ENCODE results near the gene SMPDL3B. TPM values are rescaled to one million over a fixed set of nuclear protein-coding genes. Genes with fewer than 3 reads are reported as not detected.

SMPDL3B gene
- total RNA-seq, 2 experiments from 2014 or later = 0.36 to 0.46 TPM

DNA sequence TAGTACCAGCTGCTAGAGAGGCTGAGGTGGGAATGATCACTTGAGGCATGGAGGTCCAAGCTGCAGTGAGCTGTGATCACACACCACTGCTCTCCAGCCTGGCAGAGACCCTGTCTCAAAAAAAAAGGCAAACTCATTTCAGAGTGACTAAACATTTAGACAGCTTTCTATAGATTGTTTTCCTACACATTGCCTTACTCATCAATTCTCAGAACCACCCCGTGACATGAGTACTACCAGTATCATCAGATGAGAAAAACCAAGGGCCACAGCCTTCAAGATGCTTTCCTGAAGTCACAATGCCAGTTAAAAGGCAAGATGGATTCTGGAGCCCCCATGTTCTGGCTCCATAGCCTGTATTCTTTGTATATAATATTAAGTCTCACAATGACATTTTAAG lies 22.4 kb upstream of the SMPDL3B start:
- POLR2A ChIA-PET = interaction anchor here (0.7 to 1.4 kb wide), 4 partner anchors 32 to 595 kb away, joined by 3 to 4 read pairs (median 4); partner anchors contain the start of gene THEMIS2
- DNase-seq = peak; percentile 46

DNA sequence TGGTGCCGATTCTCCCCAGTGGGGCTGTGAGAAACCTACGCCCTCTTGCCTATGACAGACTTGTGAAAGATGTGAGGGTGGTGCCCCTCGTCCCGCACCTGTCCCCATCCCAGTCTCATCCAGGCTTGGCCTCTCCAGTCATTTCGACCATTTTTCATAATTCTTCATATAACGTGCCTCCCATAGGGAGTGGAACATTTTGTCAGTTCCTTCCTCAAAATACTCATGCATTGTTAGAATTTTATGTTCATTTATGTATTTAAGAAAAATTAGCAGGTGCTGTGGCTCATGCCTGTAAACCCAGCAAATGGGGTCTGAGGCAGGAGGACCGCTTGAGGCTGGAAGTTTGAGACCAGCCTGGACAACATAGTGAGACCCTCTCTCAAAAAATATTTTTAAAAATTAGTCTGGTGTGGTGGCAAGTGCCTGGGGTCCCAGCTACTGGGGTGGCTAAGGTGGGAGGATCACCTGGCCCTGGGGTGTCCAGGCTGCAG lies 19.7 kb upstream of the SMPDL3B start:
- Mint-ChIP-seq H3K36me3 (peaks cover 24% of the 10 kb centered on the region), H3K4me1 (ENCODE audit: low read depth) (peaks cover 19% of the 10 kb centered on the region), H3K27me3 (no peaks in the 10 kb centered on the region), H3K4me3 (peak overlapping the region; percentile 100), H3K27ac (peak overlapping the region; percentile 99), H3K9me3 (peaks cover 7% of the 10 kb centered on the region)
- CTCF ChIA-PET = no interaction called here
- no peak for DNase-seq
- POLR2A ChIA-PET = no interaction called here
- intact Hi-C loops (cut with micrococcal nuclease) = no loop called here

More for the DNA sequence above, 22.4 kb upstream of the SMPDL3B start:
- intact Hi-C loops (cut with micrococcal nuclease) = loop anchor here (1.0 to 2.0 kb wide), 3 partner anchors 21 to 288 kb away; partner anchors contain the start of gene STX12
- Mint-ChIP-seq H3K4me1 (ENCODE audit: low read depth) (peaks cover 21% of the 10 kb centered on the region), H3K36me3 (peaks cover 36% of the 10 kb centered on the region), H3K4me3 (peak overlapping the region; percentile 52), H3K27ac (peak overlapping the region; percentile 93), H3K27me3 (no peaks in the 10 kb centered on the region), H3K9me3 (peaks cover 7% of the 10 kb centered on the region)
- CTCF ChIA-PET = interaction anchor here (0.7 to 1.2 kb wide), 2 partner anchors 28 to 914 kb away, joined by 3 read pairs; no protein-coding TSS in a partner anchor

DNA sequence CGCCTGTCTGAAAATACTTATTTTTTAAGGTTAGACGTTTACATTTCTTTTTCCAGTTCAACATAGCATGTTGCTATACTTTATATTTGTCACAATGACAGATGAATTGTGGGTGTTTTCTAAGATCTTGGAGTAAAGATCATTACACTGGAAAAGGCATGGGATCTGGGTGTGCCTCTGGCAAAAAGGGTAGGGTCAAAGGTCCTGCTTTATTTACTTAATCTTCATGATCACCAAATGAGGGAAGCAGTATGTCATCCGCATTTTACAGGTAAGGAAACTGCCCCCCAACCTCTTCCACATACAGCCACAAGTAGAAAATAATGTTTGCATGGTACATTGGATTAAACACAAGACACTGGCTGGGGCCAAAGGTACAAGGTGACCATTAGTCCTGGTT lies 12.5 kb upstream of the SMPDL3B start:
- H3K27ac Mint-ChIP-seq = no peak overlapping the region
- H3K4me3 Mint-ChIP-seq = no peak overlapping the region
- intact Hi-C loops (cut with micrococcal nuclease) = no loop called here
- no peaks in the 10 kb centered on the region for H3K9me3 Mint-ChIP-seq
- ChIA-PET CTCF (no interaction called here), POLR2A (no interaction called here)
- H3K36me3 Mint-ChIP-seq = no peaks in the 10 kb centered on the region
- no peak for DNase-seq
- H3K4me1 Mint-ChIP-seq (ENCODE audit: low read depth) = no peaks in the 10 kb centered on the region
- no peaks in the 10 kb centered on the region for H3K27me3 Mint-ChIP-seq

DNA sequence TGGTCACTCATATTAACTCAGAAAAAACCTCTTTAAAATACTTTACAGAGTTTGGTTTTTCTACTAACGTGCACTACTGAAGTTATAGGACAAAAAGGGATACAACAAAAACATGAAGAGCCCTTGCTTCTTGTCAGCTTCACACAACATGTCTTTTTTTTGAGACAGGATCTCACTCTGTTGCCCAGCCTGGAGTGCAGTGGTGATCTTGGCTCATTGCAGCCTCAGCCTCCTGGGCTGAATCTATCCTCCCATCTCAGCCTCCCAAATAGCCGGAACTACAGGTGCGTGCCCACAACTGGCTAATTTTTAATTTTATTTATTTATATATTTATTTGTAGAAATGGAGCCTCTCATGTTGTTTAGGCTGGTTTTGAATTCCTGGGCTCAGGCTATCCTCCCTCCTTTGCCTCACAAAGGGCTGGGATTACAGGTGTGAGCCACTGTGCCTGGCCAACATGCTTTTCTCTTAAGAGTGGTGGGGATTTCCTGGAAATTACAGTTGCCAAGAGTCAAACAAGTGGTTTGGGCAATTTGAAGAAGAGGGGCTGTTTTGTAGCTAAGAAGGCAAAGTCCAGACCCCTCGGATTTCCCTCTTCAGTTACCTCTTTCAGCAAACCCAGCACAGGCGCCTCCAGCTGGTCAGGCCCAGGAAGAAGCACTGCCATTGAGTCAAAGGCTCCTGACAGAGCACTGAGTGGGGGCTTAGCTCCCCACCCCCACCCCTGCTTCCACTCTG lies 6.4 kb upstream of the SMPDL3B start:
- no peaks in the 10 kb centered on the region for H3K9me3 Mint-ChIP-seq
- H3K36me3 Mint-ChIP-seq = no peaks in the 10 kb centered on the region
- H3K27me3 Mint-ChIP-seq = peaks cover 3% of the 10 kb centered on the region
- H3K4me3 Mint-ChIP-seq = no peak overlapping the region
- POLR2A ChIA-PET = no interaction called here
- no peaks in the 10 kb centered on the region for H3K4me1 Mint-ChIP-seq (ENCODE audit: low read depth)
- DNase-seq = no peak
- CTCF ChIA-PET = interaction anchor here (1.1 kb wide), 1 partner anchor 71 kb away, joined by 5 read pairs; no protein-coding TSS in a partner anchor
- H3K27ac Mint-ChIP-seq = no peak overlapping the region
- intact Hi-C loops (cut with micrococcal nuclease) = no loop called here

DNA sequence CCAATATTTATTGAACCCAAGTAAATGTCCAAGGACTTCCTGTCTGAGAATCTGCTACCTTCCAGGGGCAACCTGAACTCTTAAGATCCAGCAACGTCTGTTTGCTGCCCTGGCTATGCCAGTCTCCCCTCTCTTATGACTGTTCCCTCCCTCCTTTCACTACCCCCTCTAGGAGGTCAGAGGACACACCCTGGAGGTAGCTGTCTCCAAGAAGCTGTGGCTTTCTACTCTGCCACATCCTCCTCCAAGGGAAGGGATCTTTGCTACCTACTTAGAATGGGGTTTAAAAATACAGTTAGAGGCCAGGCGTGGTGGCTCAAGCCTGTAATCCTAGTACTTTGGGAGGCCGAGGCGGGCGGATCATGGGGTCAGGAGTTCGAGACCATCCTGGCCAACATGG lies 3.6 kb upstream of the SMPDL3B start:
- intact Hi-C loops (cut with micrococcal nuclease) = no loop called here
- H3K27ac Mint-ChIP-seq = no peak overlapping the region
- no peaks in the 10 kb centered on the region for H3K36me3 Mint-ChIP-seq
- peaks cover 4% of the 10 kb centered on the region for H3K4me1 Mint-ChIP-seq (ENCODE audit: low read depth)
- H3K27me3 Mint-ChIP-seq = peaks cover 12% of the 10 kb centered on the region
- DNase-seq = no peak
- ChIA-PET CTCF (interaction anchor here (3.0 kb wide), 1 partner anchor 10 kb away, joined by 12 read pairs; no protein-coding TSS in a partner anchor), POLR2A (no interaction called here)
- H3K9me3 Mint-ChIP-seq = no peaks in the 10 kb centered on the region
- no peak overlapping the region for H3K4me3 Mint-ChIP-seq

DNA sequence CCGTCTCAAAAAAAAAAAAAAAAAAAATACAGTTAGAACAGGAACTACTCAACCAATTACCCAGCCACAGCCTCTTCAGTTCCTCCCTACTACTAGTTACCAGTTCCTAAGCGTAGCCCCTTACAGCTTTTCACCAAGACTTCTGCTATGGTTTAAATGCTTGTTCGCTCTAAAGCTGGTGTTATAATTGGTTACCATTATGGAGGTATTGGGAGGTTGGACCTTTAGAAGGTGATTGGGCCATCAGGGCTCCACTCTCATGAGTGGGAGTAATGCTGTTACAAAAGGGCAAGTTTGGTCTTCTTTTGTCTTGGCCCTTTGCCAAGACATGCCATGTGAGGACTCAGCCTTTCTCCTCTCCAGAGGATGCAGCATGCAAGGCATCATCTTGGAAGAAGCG lies 3.0 kb upstream of the SMPDL3B start:
- POLR2A ChIA-PET = no interaction called here
- intact Hi-C loops (cut with micrococcal nuclease) = no loop called here

DNA sequence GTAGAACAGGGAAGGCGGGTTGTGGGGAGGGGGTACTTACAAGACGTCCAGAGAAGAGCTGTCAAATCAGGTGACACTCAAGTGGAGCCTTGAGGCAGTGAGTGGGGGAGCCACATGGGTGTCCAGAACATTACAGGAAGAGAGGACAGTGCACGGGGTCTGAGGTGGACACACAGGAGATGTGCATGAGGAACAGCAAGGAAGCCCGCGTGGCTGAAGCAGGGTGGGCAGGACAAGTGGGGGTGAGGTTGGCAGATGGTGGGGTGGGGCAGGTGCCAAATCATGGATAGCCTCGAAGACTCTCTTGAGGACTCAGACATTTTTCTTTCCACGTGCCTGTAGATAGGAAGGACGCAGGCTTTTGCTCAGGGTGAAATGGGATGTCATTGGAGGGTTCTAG lies 921 bp downstream of the SMPDL3B start:
- DNase-seq = no peak
- POLR2A ChIA-PET = no interaction called here
- Mint-ChIP-seq H3K27me3 (peaks cover 12% of the 10 kb centered on the region), H3K9me3 (no peaks in the 10 kb centered on the region), H3K27ac (no peak overlapping the region), H3K36me3 (no peaks in the 10 kb centered on the region), H3K4me3 (no peak overlapping the region), H3K4me1 (ENCODE audit: low read depth) (peaks cover 12% of the 10 kb centered on the region)
- CTCF ChIA-PET = interaction anchor here (0.7 to 1.1 kb wide), 3 partner anchors 12 to 1400 kb away, joined by 3 to 4 read pairs (median 3); no protein-coding TSS in a partner anchor
- intact Hi-C loops (cut with micrococcal nuclease) = no loop called here

More for the DNA sequence above, 3.0 kb upstream of the SMPDL3B start:
- no peak overlapping the region for H3K27ac Mint-ChIP-seq
- H3K9me3 Mint-ChIP-seq = no peaks in the 10 kb centered on the region
- H3K4me3 Mint-ChIP-seq = no peak overlapping the region
- CTCF ChIA-PET = interaction anchor here (3.0 kb wide), 1 partner anchor 9 kb away, joined by 12 read pairs; no protein-coding TSS in a partner anchor
- no peak for DNase-seq
- peaks cover 4% of the 10 kb centered on the region for H3K4me1 Mint-ChIP-seq (ENCODE audit: low read depth)
- no peaks in the 10 kb centered on the region for H3K36me3 Mint-ChIP-seq
- peaks cover 12% of the 10 kb centered on the region for H3K27me3 Mint-ChIP-seq

DNA sequence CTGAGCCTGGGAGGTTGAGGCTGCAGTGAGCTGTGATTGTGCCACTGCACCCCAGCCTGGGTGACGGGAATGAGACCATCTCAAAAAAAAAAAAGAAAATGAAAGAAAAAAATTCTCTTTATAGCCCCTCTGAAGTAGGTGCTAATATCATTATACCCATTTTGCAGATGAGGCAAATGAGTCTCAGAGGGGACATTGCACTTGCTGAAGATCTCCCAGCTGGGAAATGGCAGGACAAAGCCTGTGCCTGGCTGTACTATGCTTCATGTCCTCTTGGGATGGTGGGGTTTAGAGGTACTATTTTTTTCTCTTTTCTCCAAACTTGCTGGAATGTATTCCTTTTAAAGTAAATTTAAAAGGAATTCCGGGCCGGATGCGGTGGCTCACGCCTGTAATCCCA lies 1.6 kb downstream of the SMPDL3B start:
- DNase-seq = no peak
- CTCF ChIA-PET = interaction anchor here (0.7 kb wide), 1 partner anchor 1401 kb away, joined by 3 read pairs; no protein-coding TSS in a partner anchor
- Mint-ChIP-seq H3K27me3 (peaks cover 12% of the 10 kb centered on the region), H3K27ac (no peak overlapping the region), H3K9me3 (no peaks in the 10 kb centered on the region), H3K4me1 (ENCODE audit: low read depth) (peaks cover 13% of the 10 kb centered on the region), H3K36me3 (no peaks in the 10 kb centered on the region), H3K4me3 (no peak overlapping the region)
- intact Hi-C loops (cut with micrococcal nuclease) = no loop called here
- POLR2A ChIA-PET = no interaction called here

DNA sequence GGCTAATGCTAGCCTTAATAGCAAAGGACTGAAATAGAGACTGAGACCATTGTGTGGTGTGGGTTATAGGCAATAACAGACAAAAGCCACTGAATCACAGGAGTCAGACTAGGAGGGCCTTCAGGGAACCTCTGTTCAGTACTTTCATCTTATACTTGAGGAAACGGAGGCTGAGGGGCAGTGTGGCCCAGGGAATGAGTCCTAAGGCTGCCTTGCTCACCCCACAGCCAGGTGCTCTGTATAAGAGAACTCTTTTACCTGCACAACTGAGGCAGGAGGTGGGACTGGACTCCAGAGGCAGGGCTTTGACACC lies 2.7 kb downstream of the SMPDL3B start:
- Mint-ChIP-seq H3K27ac (no peak overlapping the region), H3K9me3 (no peaks in the 10 kb centered on the region), H3K27me3 (peaks cover 11% of the 10 kb centered on the region), H3K4me1 (ENCODE audit: low read depth) (peaks cover 13% of the 10 kb centered on the region), H3K36me3 (no peaks in the 10 kb centered on the region), H3K4me3 (no peak overlapping the region)
- POLR2A ChIA-PET = no interaction called here
- CTCF ChIA-PET = interaction anchor here (2.0 to 2.3 kb wide), 2 partner anchors 14 to 80 kb away, joined by 5 to 8 read pairs; no protein-coding TSS in a partner anchor
- intact Hi-C loops (cut with micrococcal nuclease) = no loop called here
- DNase-seq = no peak

DNA sequence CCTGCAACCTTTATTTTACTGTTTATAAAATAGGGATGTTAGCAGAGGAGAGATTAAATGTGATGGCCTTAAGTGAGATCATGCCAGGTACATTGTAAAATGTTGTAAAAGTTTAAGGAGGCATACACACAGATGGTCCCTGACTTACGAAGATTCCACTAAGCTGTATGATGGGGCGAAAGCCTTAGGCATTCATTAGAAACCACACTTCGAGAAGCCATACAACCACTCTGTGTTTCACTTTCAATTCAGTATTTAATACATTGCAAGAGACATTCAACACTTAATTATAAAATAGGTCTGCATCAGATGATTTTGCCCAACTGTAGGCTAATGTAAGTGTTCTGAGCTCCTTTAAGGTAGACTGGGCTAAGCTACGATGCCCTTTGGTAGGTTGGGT lies 3.7 kb downstream of the SMPDL3B start:
- CTCF ChIA-PET = interaction anchor here (0.8 to 2.3 kb wide), 3 partner anchors 13 to 81 kb away, joined by 4 to 8 read pairs (median 5); no protein-coding TSS in a partner anchor
- intact Hi-C loops (cut with micrococcal nuclease) = no loop called here
- Mint-ChIP-seq H3K4me1 (ENCODE audit: low read depth) (peaks cover 21% of the 10 kb centered on the region), H3K27me3 (peaks cover 9% of the 10 kb centered on the region), H3K9me3 (no peaks in the 10 kb centered on the region), H3K36me3 (no peaks in the 10 kb centered on the region), H3K4me3 (no peak overlapping the region), H3K27ac (no peak overlapping the region)
- POLR2A ChIA-PET = no interaction called here
- DNase-seq = no peak

DNA sequence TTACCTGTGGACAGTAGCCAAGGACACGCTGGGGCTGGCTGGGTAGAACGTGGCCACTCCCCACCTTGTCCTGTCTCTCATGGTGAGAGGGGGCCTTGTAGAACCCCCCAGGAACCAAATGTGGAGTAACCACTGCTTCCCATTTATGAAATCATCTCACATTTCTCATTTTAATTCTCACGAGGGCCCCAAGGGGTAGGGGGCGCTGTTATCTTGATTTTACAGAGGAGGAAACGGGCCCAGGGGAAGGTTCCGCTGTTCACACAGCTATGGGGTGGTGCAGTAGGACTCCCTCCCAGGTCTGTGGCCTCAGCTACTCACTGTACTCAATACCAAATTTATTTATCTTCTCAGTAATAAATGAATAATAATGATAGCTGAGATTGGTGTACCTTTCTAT lies 5.5 kb downstream of the SMPDL3B start:
- intact Hi-C loops (cut with micrococcal nuclease) = loop anchor here (1.0 kb wide), 1 partner anchor 151 kb away; no protein-coding TSS in a partner anchor
- H3K4me3 Mint-ChIP-seq = no peak overlapping the region
- peaks cover 7% of the 10 kb centered on the region for H3K27me3 Mint-ChIP-seq
- H3K27ac Mint-ChIP-seq = peak overlapping the region; percentile 54
- ChIA-PET POLR2A (no interaction called here), CTCF (interaction anchor here (0.6 to 3.5 kb wide), 20 partner anchors 10 to 269 kb away, joined by 3 to 28 read pairs (median 4); partner anchors contain the start of genes EYA3, THEMIS2 and XKR8)
- peaks cover 25% of the 10 kb centered on the region for H3K4me1 Mint-ChIP-seq (ENCODE audit: low read depth)
- H3K36me3 Mint-ChIP-seq = no peaks in the 10 kb centered on the region
- DNase-seq = peak; percentile 84
- no peaks in the 10 kb centered on the region for H3K9me3 Mint-ChIP-seq

DNA sequence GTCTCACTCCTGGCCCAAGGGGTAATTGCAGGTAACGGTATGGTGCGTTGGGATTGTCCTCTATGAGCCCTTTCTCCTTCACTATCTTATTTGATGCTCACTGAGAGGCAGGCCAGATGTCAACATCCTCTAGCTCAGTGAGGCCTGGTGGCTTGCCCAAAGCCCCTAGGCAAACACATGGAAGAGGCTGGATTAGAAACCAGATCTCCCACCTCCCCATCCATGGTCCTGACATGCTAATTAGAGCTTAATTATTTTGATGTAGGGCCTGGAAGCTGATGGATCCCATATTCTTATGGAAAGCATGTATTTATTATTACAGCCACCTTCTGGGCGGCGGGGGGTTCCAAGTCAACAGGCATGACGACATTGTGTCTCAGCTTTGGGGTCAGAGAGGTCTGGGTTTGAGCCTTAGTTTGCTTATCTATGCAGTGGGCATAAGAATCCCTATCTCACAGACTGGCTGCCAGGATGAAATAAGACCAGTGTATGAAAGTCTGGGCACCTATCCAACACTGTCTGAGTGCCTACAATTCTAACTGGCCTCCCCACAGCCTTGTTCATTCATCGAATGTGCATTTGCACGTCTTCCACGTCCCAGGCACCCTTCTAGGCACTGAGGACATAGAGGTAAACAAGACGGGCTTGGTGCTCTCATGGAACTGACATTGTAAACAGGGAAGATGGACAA lies 6.2 kb downstream of the SMPDL3B start:
- Mint-ChIP-seq H3K27ac (no peak overlapping the region), H3K4me3 (no peak overlapping the region), H3K27me3 (no peaks in the 10 kb centered on the region), H3K36me3 (no peaks in the 10 kb centered on the region), H3K4me1 (ENCODE audit: low read depth) (peaks cover 24% of the 10 kb centered on the region), H3K9me3 (no peaks in the 10 kb centered on the region)
- ChIA-PET CTCF (interaction anchor here (0.6 to 3.5 kb wide), 21 partner anchors 10 to 268 kb away, joined by 3 to 28 read pairs (median 4); partner anchors contain the start of genes EYA3, THEMIS2 and XKR8), POLR2A (no interaction called here)
- DNase-seq = no peak
- intact Hi-C loops (cut with micrococcal nuclease) = loop anchor here (1.0 kb wide), 1 partner anchor 150 kb away; no protein-coding TSS in a partner anchor

All from activated CD4-positive, alpha-beta memory T cell treated with anti-CD3 and anti-CD28 coated beads for 36 hours (primary cell).